ENCODE measurements around the gene ANKFN1. TPM values are rescaled to one million over a fixed set of nuclear protein-coding genes. Genes with fewer than 3 reads are reported as not detected.

Gene ANKFN1
- total and polyA plus RNA-seq, 2 of the 13 experiments (the other 11 are each of a cell fraction or from before 2014, with no cell fraction given) = not detected

Small RNA genes within 50 kb of the gene (small RNA-seq; reads per million reads assigned to genes)
- gene AC006600.1 (ENCODE audit: insufficient read depth in 2 of 3, insufficient read length in 3 of 3, low read depth in 2 of 3, low replicate concordance in 1 of 3) = 0 reads per million in 3 experiments

Data from HepG2 (cell line).